Liver (tissue), 3 donors: ENCODE measurements around the gene ABCG8.

ENCODE experiments used
- JUND ChIP-seq, 2 donors: IDR thresholded peaks; 2 replicates each; pipeline ENCODE4 v1.6.1; 2016; ENCODE audit warnings: antibody characterized with exemption in 2 of 2
- SP1 ChIP-seq: IDR thresholded peaks from 2 replicates; pipeline ENCODE4 v1.6.1; 2018; ENCODE audit warnings: antibody characterized with exemption, mild to moderate bottlenecking
- TF ChIP-seq, protein P1 (sequence below): fragments of 150-350 bp; IDR thresholded peaks from 2 replicates; pipeline ENCODE4 v1.5.1; 2017; ENCODE audit warnings: improper control_type of control experiment, low read depth, low read length; ENCODE audit not compliant: missing input control
- TF ChIP-seq, protein P2 (sequence below): IDR thresholded peaks from 2 replicates; pipeline ENCODE4 v1.6.1; 2016; ENCODE audit warnings: antibody characterized with exemption, mild to moderate bottlenecking
- donor health status: healthy.
- donor health status: healthy.

DNA sequence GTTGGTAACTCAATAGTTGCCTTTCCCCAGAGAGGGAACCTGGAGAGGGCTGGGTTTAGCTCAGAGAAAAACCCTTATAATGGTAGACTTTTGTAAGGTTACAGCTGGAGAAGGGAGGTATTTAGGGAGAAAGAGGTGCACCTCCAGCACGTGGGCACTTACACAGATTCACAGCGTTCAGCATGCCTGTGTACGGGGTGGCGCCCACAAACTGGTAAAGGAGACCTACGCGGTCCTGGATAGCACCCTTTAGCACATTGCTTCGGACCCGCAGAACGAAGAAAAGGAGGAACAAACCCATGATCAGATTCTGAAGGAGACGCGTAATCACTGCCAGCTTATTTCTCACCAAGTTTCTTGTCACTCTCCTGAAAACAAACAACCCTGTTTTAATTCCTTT lies 15.0 kb upstream of the ABCG8 start:
- TF ChIP-seq, protein P1, sequence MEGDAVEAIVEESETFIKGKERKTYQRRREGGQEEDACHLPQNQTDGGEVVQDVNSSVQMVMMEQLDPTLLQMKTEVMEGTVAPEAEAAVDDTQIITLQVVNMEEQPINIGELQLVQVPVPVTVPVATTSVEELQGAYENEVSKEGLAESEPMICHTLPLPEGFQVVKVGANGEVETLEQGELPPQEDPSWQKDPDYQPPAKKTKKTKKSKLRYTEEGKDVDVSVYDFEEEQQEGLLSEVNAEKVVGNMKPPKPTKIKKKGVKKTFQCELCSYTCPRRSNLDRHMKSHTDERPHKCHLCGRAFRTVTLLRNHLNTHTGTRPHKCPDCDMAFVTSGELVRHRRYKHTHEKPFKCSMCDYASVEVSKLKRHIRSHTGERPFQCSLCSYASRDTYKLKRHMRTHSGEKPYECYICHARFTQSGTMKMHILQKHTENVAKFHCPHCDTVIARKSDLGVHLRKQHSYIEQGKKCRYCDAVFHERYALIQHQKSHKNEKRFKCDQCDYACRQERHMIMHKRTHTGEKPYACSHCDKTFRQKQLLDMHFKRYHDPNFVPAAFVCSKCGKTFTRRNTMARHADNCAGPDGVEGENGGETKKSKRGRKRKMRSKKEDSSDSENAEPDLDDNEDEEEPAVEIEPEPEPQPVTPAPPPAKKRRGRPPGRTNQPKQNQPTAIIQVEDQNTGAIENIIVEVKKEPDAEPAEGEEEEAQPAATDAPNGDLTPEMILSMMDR: no peak
- TF ChIP-seq, protein P2, sequence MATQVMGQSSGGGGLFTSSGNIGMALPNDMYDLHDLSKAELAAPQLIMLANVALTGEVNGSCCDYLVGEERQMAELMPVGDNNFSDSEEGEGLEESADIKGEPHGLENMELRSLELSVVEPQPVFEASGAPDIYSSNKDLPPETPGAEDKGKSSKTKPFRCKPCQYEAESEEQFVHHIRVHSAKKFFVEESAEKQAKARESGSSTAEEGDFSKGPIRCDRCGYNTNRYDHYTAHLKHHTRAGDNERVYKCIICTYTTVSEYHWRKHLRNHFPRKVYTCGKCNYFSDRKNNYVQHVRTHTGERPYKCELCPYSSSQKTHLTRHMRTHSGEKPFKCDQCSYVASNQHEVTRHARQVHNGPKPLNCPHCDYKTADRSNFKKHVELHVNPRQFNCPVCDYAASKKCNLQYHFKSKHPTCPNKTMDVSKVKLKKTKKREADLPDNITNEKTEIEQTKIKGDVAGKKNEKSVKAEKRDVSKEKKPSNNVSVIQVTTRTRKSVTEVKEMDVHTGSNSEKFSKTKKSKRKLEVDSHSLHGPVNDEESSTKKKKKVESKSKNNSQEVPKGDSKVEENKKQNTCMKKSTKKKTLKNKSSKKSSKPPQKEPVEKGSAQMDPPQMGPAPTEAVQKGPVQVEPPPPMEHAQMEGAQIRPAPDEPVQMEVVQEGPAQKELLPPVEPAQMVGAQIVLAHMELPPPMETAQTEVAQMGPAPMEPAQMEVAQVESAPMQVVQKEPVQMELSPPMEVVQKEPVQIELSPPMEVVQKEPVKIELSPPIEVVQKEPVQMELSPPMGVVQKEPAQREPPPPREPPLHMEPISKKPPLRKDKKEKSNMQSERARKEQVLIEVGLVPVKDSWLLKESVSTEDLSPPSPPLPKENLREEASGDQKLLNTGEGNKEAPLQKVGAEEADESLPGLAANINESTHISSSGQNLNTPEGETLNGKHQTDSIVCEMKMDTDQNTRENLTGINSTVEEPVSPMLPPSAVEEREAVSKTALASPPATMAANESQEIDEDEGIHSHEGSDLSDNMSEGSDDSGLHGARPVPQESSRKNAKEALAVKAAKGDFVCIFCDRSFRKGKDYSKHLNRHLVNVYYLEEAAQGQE: no peak
- no peak for TF ChIP-seq JUND (IDR thresholded peaks at IDR 0.05)
- no peak for TF ChIP-seq SP1
